Sigmoid colon (tissue), 7 donors: ENCODE measurements around the gene CLDN22. TPM values are rescaled to one million over a fixed set of nuclear protein-coding genes. Genes with fewer than 3 reads are reported as not detected.

Experiments used
- DNase-seq: peaks from one replicate; pipeline ENCODE4 v3.0.0-alpha.2; 2019
- H3K27ac ChIP-seq, 4 donors: fragments of 200-600 bp; sonication (generic); one replicate each; pipeline ENCODE4 v1.5.1; 2016 to 2019; ENCODE audit warnings: mild to moderate bottlenecking in 1 of 4
- H3K27me3 ChIP-seq, 3 donors: fragments of 200-600 bp; sonication (generic); one replicate each; pipeline ENCODE4 v1.5.1; 2019; ENCODE audit warnings: mild to moderate bottlenecking in 1 of 3
- H3K36me3 ChIP-seq, 4 donors: fragments of 200-600 bp; sonication (generic); one replicate each; pipeline ENCODE4 v1.5.1; 2016 to 2019
- H3K4me1 ChIP-seq, 4 donors: fragments of 200-600 bp; sonication (generic); one replicate each; pipeline ENCODE4 v1.5.1; 2017 to 2019
- H3K4me3 ChIP-seq, 4 donors: fragments of 200-600 bp; sonication (generic); one replicate each; pipeline ENCODE4 v1.5.1; 2017 to 2019; ENCODE audit warnings: mild to moderate bottlenecking in 2 of 4, moderate library complexity in 1 of 4
- H3K9me3 ChIP-seq, 4 donors: fragments of 200-600 bp in 3 of 4; sonication (generic) in 3 of 4; one replicate each; pipeline versions ENCODE4 v1.5.1 to v1.6.1; 2013 to 2019
- EP300 ChIP-seq, 4 donors: sonication (generic); formaldehyde crosslinking; IDR thresholded peaks; one replicate each; pipeline ENCODE4 v1.6.1; 2017; ENCODE audit warnings: antibody characterized with exemption in 4 of 4
- POLR2A ChIP-seq, 2 donors: fragments of 450-650 bp; IDR thresholded peaks; one replicate each; pipeline ENCODE4 v1.6.1; 2016; ENCODE audit warnings: antibody characterized with exemption in 2 of 2, mild to moderate bottlenecking in 2 of 2, moderate library complexity in 2 of 2
- POLR2AphosphoS5 ChIP-seq, 4 donors: sonication (generic); formaldehyde crosslinking; IDR thresholded peaks; one replicate each; pipeline ENCODE4 v1.6.1; 2017; ENCODE audit warnings: antibody characterized with exemption in 4 of 4
- whole genome bisulfite sequencing, 2 donors: extraction: QIAGEN DNeasy Blood & Tissue Kit; methylation state at CpG; one replicate each; pipeline ENCODE4 v1.1.7; 2013; 5-methylcytosine and 5-hydroxymethylcytosine counted together
- intact Hi-C: fragments of 100-400 bp; cut with DNase I; formaldehyde crosslinking; loops from one replicate; pipeline ENCODE4 v1.15.1; 2023
- polyA plus RNA-seq, 3 donors: library from polyadenylated mRNA; stranded (reverse); fragments of 200-250 nt; gene quantifications; one replicate each; pipeline ENCODE4 v1.2.3, GENCODE V29; 2013
- total RNA-seq, 4 donors: library from RNA; depleted of rRNA; stranded (reverse); fragments of >200 nt; gene quantifications; one replicate each; pipeline ENCODE4 v1.1.0, GENCODE V29; 2016
- TF ChIP-seq, protein P1 (sequence below), 4 experiments: fragments of 450-650 bp in 3 of 4; fragments of 200-600 bp in 1 of 4; IDR thresholded peaks; one replicate each; pipeline ENCODE4 v1.5.1; 2016 to 2019; ENCODE audit warnings: antibody characterized with exemption in 4 of 4, mild to moderate bottlenecking in 3 of 4, moderate library complexity in 2 of 4
- donor health status: healthy with polysubstance abuse.
- donor health status: Bipolar disorder and iron deficiency.
- donor health status: healthy.

Gene CLDN22
- total and polyA plus RNA-seq, 7 donors, result not detected

DNA sequence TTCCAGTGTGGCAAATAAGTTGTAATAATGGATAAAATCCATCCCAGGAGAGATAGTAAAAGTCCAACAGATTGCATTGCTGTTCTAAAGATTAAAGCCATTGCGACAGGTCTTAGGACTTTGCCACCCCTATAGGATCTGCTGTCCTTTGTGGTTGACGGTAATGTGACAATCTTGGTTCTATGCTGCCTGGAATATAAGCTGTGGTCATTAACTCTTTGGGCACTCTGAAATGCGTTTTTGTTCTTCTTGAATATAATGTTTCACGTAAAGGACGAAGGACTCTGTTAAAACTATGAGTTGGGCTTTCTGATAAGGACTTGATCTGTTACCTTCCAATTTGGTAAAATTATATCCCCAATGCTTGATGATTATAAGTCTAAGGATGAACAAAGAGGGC is 2.2 kb upstream of the CLDN22 start, which contains the start of gene CLDN24:
TSS of gene CLDN24 (minus strand) at position 101 of the 400 bp plus-strand sequence. CDS start at position 101, 0 bp downstream.
- TF ChIP-seq, protein P1, sequence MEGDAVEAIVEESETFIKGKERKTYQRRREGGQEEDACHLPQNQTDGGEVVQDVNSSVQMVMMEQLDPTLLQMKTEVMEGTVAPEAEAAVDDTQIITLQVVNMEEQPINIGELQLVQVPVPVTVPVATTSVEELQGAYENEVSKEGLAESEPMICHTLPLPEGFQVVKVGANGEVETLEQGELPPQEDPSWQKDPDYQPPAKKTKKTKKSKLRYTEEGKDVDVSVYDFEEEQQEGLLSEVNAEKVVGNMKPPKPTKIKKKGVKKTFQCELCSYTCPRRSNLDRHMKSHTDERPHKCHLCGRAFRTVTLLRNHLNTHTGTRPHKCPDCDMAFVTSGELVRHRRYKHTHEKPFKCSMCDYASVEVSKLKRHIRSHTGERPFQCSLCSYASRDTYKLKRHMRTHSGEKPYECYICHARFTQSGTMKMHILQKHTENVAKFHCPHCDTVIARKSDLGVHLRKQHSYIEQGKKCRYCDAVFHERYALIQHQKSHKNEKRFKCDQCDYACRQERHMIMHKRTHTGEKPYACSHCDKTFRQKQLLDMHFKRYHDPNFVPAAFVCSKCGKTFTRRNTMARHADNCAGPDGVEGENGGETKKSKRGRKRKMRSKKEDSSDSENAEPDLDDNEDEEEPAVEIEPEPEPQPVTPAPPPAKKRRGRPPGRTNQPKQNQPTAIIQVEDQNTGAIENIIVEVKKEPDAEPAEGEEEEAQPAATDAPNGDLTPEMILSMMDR (IDR thresholded peaks at IDR 0.05), result no peak
- no peak for TF ChIP-seq POLR2A (IDR thresholded peaks at IDR 0.05)
- no peaks in the 10 kb centered on the region for H3K9me3 ChIP-seq
- no peak within 1 kb of the TSS for H3K4me3 ChIP-seq
- WGBS, 2 donors, result 93 to 95% methylated on average over 5 of the region's 5 CpGs
- H3K27me3 ChIP-seq, result no peaks in the 10 kb centered on the region
- intact Hi-C loops, result no loop called here
- no peaks in the 10 kb centered on the region for H3K4me1 ChIP-seq
- H3K36me3 ChIP-seq, result peaks cover 0 to 16% (median 0%) of the 10 kb centered on the region in 4 donors
- H3K27ac ChIP-seq, result no peak within 1 kb of the TSS
- DNase-seq, result no peak

DNA sequence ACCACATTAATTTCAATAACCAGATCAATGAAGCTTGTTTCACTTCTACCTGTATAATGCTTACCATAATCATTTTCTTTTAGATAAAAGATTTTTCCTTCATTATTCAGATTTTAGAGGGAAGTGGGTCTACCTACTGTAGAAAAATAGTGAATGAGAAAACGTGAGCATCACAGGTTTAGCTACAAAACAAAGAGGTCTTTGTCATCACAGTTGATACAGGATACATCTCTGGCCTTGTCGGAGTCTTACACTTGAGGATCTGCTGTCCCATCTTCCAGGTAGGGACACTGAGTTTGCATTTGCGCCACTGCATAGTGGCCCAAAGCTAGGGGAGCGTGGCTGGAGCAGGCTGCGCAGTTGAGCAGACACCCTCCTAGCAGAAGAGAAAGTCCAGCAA is 1.4 kb upstream of the CLDN22 start:
- intact Hi-C loops, result no loop called here
- Histone ChIP-seq H3K9me3 (no peaks in the 10 kb centered on the region), H3K27me3 (no peaks in the 10 kb centered on the region), H3K4me3 (no peak overlapping the region), H3K4me1 (no peaks in the 10 kb centered on the region), H3K36me3 (peaks cover 0 to 18% (median 0%) of the 10 kb centered on the region in 4 donors), H3K27ac (no peak overlapping the region)
- no peak for DNase-seq
- TF ChIP-seq, protein P1 (IDR thresholded peaks at IDR 0.05), result no peak
- no peak for TF ChIP-seq EP300 (IDR thresholded peaks at IDR 0.05)
- TF ChIP-seq POLR2AphosphoS5 (IDR thresholded peaks at IDR 0.05), result no peak
- whole genome bisulfite sequencing, 2 donors, result 92 to 93% methylated on average over 5 of the region's 5 CpGs

DNA sequence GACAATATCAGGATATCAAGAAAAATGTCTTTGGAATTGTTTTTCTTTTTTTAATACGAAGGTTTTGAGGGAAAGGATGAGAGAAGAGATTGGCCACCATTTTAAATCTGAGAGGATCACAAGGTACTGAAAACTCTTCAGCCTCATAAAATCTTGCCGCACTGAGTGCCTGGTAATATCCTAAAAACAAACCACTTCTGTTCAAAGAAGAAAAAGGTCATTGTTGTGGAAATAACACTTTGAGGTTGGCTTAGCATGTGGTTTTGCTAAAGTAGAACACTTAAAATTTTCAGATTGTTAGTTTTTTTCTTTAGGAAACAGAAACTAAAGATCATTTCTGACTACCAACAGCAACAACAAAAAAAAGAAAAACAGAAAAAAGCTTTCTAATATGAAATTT is 1.0 kb upstream of the CLDN22 start:
- 75 to 80% methylated on average over 2 of the region's 2 CpGs for WGBS, 2 donors
- H3K27me3 ChIP-seq, result no peaks in the 10 kb centered on the region
- intact Hi-C loops, result no loop called here
- H3K9me3 ChIP-seq, result no peaks in the 10 kb centered on the region
- no peak overlapping the region for H3K27ac ChIP-seq
- TF ChIP-seq, protein P1 (IDR thresholded peaks at IDR 0.05), result no peak
- TF ChIP-seq EP300 (IDR thresholded peaks at IDR 0.05) (no peak), POLR2AphosphoS5 (IDR thresholded peaks at IDR 0.05) (no peak), POLR2A (IDR thresholded peaks at IDR 0.05) (no peak)
- H3K4me1 ChIP-seq, result no peaks in the 10 kb centered on the region
- peaks cover 0 to 22% (median 0%) of the 10 kb centered on the region in 4 donors for H3K36me3 ChIP-seq
- DNase-seq, result no peak
- H3K4me3 ChIP-seq, result no peak overlapping the region

DNA sequence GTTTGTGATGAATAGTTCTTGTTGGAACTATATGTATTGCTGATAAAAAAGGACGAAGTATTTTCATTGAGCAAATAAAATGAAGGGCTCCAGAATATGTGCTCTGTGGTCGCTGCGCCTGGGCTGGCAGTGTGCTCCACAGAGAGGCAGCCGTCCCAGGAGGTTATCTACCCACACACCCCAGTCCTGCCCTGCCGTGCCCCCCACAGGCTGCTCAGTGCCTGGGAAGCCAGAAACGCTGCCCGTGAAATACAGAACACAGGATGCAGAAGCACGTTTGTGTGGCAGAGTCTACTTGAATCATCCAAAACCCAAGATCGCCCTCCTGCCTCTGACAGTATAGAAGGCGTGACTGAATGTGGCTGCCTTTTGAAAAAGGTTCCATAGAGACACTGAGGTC is 1.4 kb downstream of the CLDN22 start:
- H3K9me3 ChIP-seq, result no peaks in the 10 kb centered on the region
- no peak for DNase-seq
- 82 to 87% methylated on average over 10 of the region's 10 CpGs for WGBS, 2 donors
- H3K27me3 ChIP-seq, result no peaks in the 10 kb centered on the region
- H3K4me1 ChIP-seq, result no peaks in the 10 kb centered on the region
- no peak overlapping the region for H3K27ac ChIP-seq
- TF ChIP-seq POLR2A (IDR thresholded peaks at IDR 0.05), result no peak
- no peak for TF ChIP-seq EP300 (IDR thresholded peaks at IDR 0.05)
- TF ChIP-seq, protein P1 (IDR thresholded peaks at IDR 0.05), result no peak
- no peak for TF ChIP-seq POLR2AphosphoS5 (IDR thresholded peaks at IDR 0.05)
- H3K4me3 ChIP-seq, result no peak overlapping the region
- peaks cover 0 to 45% (median 2%) of the 10 kb centered on the region in 4 donors for H3K36me3 ChIP-seq
- intact Hi-C loops, result no loop called here

DNA sequence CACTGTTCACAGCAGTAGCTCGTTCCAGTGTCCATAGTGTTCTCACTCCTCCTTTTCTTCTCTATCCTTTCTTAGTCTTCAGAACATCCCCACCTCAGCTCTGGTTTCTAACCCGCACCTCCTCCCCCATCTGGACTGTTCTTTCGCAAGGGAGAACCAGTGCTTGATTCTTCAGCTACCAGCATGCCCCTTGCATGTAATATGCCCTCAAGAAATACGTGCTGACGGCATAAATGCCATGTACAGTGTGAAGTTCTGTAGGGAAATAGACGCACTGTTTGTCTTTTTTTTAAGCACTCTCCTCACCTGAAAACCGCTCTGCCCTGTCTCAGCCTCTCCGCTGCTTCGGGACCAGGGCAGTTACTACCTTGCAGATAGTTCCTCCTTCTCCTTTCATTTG is 5.3 kb downstream of the CLDN22 start:
- intact Hi-C loops, result no loop called here
- Histone ChIP-seq H3K4me1 (no peaks in the 10 kb centered on the region), H3K27me3 (no peaks in the 10 kb centered on the region), H3K9me3 (no peaks in the 10 kb centered on the region), H3K36me3 (peaks cover 0 to 59% (median 14%) of the 10 kb centered on the region in 4 donors), H3K27ac (no peak overlapping the region), H3K4me3 (no peak overlapping the region)
- no peak for DNase-seq
- TF ChIP-seq EP300 (IDR thresholded peaks at IDR 0.05) (no peak), POLR2AphosphoS5 (IDR thresholded peaks at IDR 0.05) (no peak), POLR2A (IDR thresholded peaks at IDR 0.05) (no peak)
- TF ChIP-seq, protein P1 (IDR thresholded peaks at IDR 0.05), result no peak
- whole genome bisulfite sequencing, 2 donors, result 88 to 92% methylated on average over 9 of the region's 9 CpGs
